HG02840 (cell line): ENCODE results near the gene MT1G.
A peak's percentile ranks its signal among the peaks of the same experiment; 100 is the strongest.
"Not testable (repeated sequence)": the region's sequence is repeated elsewhere in the genome, so short reads cannot be mapped to it uniquely, and the experiment has no call there.

Experiments
- ATAC-seq: cut with Tn5 transposase; IDR thresholded peaks from one replicate; pipeline ENCODE4 v1.9.1; 2021; ENCODE audit warnings: mild to moderate bottlenecking, moderate library complexity, moderate number of reproducible peaks; ENCODE audit not compliant: unreplicated experiment, low FRiP score

Gene MT1G

DNA sequence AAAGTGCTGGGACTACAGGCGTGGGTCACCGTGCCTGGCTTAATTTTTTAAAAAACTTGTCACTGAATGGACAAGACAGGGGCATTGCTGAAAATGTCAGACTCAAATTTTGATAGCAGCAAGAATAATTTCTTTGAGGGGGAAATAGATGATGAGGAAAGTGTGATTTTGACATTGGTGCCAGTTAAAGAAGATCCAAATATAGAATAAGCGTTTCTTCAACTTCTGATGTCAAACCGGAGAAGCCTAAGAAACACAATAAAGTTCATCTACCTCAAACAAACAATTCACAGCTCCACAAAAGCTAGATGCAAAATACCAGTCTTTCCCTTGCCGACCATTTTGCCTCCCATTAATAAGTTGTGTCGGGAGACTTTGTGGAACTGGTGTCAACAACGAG is 18.9 kb upstream of the MT1G start:
- no peak for ATAC-seq

DNA sequence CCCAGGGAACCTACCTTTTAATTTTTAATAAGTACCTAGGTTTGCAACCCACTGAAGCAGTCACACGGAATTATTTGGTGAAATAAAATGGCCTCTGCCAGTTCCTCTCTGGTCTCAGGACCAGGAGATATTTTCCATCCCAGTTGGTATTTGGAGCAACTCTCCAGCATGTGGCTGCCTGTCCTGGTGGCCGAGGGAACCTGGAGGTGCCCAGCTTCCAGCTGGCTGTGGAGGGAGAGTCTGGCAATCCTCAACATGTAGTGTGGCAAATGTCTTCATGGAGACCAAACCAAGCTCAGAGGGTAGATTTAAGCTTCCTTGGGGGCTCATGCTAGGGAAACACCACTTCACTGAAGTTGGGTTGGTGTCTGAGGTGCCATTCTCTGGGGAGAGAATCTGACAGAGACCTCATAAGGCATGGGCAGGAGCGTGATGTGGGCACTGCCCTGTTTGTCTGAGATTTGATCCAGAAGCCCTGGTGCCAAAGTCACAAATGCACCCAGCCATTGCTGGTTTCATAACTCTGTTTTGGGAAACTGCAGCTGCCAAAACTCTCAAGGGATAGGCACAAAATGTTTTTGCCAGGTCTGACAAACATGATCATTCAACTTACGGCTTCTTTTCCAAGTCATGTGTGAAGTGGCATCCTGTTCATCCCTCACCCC is 17.2 kb upstream of the MT1G start:
- no peak for ATAC-seq

DNA sequence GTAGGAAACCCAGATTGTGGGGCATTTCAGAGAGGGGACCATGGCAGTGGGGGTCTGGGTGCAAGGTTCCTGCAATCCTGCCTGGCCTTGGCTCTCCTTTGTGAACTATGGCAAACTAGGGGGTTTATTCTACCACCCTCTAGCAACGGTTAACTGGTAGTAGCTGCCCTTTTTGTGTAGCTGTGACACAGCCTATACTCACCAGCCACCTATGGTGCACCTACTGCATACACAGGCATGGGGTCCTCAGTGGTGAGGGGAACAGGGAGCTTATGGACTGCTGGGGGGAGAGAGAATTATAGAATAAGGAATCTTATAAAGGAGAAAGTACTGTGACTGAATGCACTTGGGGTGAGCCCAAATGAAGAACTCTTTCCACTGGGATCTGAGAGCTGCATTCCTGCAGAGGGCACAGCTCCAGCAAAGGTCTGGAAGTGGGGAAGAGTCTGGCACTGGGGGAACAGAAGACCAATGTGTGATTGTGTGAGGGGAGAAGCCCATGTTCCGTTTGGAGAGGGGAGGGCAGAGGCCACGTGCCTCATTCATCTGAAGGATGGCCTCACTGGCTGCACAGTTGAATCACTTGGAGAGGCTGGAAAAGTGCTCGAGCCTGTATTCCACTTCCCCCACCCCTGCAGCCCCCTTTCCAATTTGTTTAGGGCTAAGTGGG is 16.5 kb upstream of the MT1G start:
- no peak for ATAC-seq

DNA sequence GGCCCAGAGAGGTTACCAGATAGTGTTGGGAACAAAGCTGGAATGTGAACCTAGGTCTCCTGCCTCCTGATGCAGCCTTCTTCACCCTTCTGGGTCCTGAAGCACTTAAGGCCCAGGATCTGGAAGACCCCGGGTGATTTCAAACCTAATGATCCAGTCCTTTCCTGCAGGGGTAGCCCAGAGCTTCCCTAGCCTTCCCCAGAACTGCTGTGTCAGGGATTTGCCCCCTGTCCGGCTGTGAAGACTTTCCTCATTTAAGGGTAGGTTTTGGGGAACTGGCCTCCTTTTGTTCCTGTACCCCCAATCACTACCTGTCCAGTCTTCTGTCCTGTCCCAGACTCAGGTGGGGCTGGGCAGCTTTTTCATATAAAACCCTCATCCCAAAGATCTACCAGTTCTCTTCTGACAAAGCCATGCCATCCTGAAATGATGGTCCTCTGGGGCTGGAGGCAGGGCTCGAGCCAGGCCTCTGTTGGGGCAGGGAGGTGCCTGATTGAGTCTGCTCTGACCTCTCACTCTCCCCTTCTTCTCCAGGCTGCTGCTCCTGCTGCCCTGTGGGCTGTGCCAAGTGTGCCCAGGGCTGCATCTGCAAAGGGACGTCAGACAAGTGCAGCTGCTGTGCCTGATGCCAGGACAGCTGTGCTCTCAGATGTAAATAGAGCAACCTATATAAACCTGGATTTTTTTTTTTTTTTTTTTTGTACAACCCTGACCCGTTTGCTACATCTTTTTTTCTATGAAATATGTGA is 15.7 kb upstream of the MT1G start:
- no peak for ATAC-seq

DNA sequence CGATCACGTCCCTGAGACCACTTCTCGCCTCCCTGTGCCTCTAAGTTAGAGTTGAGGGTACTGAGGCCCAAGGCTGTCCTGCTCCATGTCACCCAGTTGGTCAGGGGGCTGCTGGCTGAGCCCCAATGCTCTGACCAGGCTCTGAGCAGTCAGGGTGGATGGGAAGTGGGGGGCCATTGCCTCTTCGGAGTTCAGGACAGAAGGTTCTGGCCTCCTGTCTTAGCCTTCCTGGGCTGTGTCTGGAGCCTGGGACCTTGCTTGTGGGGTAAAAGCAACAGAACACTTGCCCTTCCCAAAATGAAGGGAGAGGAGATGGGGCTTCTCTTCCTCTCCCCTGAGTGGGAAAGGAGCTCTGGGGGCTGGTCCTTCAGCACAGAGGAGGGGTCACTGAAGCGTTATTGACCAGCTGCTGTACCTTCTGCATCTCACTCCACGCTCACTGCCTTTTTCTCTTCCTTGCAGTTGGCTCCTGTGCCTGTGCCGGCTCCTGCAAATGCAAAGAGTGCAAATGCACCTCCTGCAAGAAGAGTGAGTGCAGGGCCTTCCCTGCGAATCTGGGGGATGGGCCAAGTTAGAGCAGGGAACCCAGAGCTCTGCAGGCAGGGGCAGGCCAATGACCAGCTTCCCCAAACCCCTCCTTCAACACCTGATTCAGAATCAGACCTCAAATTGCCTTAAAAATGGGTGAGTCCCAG is 15.0 kb upstream of the MT1G start:
- ATAC-seq = peak; percentile 14

DNA sequence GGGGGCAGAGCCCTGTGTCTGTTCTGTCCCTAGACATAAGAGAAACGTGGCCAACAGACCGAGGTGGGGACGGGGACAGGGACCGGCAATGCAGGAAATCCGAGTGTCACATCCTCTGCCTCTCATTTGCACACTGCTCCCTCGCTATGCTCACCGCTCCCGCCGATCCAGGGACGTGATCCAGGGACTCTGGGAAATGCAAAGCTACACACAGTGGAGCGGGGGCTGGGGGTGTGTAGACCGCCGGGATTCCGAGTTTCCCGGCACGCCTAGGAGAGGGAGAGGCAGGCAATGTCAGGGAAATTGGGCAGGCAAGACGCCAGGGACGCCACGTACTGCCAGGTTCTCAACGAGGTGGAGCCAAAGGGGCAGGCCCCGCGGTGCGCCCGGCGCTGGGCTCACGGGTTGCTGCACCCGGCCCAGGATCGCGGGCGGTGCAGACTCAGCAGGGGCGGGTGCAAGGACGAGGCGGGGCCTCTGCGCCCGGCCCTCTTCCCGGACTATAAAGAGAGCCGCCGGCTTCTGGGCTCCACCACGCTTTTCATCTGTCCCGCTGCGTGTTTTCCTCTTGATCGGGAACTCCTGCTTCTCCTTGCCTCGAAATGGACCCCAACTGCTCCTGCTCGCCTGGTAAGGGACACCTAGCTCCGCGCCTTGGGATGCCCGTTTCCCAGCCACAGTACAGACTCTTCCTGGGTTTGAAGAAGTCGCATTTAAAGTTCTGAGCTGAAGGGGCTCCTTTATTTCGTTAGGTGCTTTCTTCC is 14.3 kb upstream of the MT1G start, which contains the start of gene MT1X:
Gene MT1X, plus strand, starts transcription at position 532 of the 764 bp plus-strand sequence. Its CDS starts 71 bp downstream, at position 603.
- ATAC-seq = peak; percentile 93

DNA sequence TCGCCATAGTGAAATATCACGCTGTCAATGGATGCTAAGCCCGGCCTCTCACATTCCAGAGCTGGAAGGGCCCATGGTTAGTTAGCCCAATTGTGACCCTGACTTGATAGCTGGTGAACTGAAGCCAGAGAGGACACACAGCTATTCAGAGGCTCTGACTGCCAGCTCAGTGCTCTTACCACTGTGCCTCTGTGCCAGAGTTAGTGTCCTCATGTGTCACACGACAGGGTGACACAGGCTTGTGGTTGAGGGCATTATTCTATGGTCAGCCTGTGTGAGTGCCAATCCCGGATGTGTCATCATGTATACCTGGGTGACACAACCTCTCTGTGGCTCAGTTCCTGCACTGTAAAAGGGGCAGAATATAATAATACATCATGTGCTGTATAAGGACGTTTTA is 12.0 kb upstream of the MT1G start:
- no peak for ATAC-seq

DNA sequence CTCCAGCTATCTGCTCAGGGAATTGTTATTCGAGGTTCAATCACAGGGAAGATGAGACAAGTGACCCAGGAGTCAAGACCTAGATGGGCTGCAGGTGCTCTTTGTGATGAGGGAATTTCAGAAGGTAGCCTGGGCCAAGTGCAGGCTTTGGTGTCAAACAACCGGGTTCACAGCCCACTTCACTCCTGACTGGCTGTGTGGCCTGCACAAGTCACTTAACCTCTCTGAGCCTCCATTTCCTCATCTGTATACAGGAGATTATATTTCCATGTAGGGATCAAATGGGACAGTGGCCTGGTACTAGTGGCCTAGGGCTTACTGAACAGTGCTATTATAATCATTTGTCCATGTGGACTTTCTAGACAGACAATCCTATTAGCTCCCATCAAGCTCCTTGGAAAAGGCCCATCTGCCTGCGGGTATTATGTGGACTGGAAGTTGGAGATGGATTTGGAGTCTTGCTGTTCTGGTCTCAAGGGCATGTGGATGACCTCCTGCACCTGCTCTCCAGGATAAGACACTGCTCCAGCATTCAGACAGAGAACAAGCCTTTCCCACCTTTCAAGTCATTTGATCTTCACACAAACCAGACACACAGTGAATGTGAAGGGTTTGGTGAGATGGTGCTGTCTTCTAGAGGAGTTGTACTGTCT is 11.3 kb upstream of the MT1G start:
- ATAC-seq = no peak

DNA sequence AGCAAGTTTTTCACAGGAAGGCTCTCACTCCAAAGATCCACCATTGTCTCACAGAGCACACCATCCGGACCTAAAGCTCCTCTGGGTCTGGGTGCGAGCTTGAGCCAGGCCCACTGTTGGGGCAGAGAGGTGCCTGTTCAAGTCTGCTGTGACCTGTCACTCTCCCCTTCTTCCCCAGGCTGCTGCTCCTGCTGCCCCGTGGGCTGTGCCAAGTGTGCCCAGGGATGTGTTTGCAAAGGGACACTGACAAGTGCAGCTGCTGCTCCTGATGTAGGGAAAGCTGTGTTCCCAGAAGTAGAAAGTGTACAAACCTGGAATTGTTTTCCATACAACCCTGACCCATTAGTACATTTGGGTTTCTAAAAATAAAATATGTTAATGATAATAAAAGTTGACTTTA is 9.6 kb upstream of the MT1G start:
- no peak for ATAC-seq

DNA sequence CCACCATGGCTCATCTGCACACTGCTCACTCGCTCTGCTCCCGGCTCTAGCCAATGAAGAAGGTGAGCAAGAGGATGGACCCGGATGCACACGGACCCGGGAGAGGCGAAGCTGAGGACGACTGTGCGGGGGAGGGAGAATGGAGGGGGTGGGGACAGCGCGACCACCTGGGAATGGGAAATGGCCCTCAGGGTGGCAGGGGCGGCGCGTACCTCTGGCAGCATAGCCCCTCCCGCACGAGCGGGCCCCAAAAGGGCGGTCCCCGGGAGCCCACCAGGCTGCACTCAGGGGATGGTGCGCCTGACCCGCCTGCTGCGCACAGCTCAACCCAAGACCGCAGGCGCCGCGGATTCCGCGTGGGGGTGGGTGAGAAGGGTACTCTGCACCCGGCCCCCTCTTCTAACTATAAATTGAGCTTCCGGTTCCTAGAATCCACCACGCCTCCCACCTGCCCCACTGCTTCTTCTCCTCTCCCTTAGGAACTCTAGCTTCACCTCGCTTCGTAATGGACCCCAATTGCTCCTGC is 7.9 kb upstream of the MT1G start:
- no peak for ATAC-seq

DNA sequence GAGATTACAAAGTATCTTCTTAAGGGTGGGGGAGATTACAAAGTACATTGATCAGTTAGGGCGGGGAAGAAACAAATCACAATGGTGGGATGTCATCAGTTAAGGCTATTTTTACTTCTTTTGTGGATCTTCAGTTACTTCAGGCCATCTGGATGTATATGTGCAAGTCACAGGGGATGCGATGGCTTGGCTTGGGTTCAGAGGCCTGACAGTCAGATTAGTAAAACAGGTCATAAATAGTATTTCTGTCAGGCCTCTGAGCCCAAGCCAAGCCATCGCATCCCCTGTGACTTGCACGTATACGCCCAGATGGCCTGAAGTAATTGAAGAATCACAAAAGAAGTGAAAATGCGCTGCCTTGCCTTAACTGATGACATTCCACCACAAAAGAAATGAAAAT is 6.7 kb upstream of the MT1G start:
- not testable (repeated sequence) for ATAC-seq

DNA sequence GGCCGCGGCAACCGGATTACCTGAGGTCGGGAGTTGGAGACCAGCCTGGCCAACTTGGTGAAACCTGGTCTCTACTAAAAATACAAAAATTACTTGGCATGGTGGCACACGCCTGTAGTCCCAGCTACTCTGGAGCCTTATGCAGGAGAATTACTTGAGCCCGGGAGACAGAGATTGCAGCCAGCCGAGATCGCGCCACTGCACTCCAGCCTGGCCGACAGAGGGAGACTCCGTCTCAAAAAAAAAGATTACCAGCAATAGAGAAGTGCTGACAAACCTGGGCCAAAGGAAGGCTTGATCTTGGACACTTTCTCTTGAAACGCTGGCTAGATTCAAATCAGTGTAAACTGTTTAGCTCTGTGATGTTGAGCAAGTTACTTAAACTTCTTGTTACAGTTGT is 6.1 kb upstream of the MT1G start:
- ATAC-seq = no peak

DNA sequence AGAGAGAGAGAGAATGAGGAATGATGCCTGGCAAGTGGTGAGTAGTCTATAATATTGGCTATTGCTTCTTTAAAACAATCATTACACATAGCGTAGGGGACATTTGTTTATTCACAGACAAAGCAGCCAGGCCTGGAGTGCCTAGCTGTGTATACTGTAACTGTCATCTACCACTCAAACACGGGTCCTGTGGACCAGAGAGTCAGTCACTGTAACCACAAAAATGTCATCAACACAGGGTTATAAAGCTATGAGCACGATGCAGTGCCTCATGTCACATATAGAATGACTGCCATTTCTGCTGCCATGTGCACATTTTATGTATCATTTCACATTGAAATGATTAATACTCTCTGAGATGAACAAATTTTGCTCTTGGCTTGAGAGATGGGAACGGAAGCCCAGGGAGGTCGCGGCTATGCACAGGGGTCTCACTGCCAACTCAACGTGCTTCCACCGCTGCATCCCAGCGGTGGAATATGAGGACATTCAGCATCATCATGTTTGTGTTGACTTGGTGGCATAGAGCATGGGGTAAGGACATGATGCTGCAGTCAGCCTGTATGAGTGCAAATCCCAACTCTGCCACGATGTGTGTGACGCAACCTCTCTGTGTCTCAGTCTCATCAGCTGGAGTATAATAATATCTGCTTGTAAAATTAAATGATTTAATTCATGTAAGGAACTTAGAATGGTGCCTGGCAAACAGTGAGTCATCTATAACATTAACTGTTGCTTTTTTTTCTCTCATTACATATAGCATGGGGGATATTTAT is 5.1 kb upstream of the MT1G start:
- no peak for ATAC-seq

DNA sequence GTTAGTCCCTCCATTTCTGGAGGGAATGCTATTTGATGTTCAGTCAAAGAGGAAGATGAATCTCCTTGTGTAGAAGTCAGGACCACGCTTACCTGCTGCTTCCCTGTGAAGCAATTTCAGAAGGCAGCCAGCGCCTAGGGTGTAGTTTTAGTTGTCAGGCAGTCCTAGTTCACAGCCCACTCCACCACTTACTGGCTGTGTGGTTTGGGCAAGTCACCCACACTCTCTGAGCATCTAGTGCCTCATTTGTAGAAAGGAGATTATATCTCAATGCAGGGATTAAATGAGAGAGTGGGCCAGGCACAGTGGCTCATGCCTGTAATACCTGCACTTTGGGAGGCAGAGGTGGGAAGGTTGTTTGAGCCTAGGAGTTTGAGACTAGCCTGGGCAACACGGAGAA is 4.3 kb upstream of the MT1G start:
- ATAC-seq = not testable (repeated sequence)

DNA sequence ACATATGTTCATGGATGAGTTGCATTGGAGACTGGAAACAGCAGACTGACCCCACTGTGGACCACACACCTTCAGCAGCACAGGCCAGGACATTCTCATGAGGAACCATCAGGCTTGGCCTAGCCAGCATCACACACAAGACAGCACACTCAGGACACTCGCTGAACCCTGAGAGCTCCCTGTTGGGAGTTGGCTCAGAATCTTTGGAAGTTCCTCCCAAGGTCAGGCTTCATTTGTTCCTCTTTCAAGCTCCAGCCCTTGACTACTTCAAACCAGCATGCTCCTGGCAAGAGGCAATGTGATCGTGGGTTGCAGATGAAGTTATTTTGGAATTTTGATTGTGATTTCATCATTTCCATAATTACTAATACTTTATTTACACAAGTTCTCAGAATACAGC is 3.8 kb upstream of the MT1G start:
- not testable (repeated sequence) for ATAC-seq

DNA sequence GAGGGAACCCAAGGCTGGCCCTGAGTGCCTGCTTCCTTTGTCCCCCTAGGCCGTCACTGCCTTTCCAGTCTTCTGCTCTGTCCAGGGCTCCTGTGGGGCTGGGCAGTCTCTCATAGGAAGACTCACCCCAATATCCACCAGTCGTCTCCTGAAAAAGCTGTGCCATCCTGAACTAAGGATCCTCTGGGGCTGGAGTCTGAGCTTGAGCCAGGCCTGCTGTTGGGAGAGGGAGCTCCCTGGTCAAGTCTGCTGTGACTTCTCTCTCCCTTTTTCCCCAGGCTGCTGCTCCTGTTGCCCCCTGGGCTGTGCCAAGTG is 2.7 kb upstream of the MT1G start:
- ATAC-seq = no peak

DNA sequence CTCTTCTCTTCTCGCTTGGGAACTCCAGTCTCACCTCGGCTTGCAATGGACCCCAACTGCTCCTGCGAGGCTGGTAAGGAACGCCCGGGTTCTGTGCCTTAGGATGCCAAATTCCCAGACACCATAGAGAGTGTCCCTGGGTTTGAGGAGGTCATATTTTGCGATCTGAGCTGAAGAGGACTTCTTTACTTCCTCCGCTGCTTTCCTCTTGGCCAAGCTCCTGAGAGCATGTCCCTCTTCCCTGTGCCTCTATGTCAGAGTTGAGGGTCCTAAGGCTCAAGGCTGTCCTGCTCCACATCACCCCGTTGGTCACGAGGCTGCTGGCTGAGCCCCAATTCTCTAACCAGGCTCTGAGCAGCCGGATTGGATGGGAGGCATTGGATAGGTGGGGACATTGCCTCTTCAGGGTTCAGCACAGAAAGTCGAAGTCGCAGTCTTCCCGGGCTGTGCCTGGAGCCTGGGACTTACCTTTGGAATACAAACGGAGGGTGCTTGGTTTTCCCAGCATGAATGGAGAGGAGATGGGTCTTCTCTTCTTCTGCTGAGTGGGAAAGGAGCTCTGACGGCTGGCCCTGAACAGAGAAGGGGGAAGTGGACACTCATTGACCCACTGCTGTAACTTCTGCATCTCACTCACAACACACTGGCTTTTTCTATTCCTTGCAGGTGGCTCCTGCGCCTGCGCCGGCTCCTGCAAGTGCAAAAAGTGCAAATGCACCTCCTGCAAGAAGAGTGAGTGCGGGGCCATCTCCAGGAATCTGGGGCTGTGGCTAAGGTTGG is 2.2 kb upstream of the MT1G start:
- ATAC-seq = no peak
